Kidney epithelial cell (primary cell): ENCODE results near the gene COMMD10. TPM values are rescaled to one million over a fixed set of nuclear protein-coding genes. Genes with fewer than 3 reads are reported as not detected.

Source experiments
- DNase-seq: peaks from one replicate; pipeline ENCODE4 v3.0.0-alpha.2; 2010; ENCODE audit warnings: low read depth
- H3K27me3 ChIP-seq: 2 replicates; pipeline ENCODE4 v1.6.0; 2011; ENCODE audit warnings: low read length; ENCODE audit not compliant: control insufficient read depth, insufficient read depth
- H3K36me3 ChIP-seq: 2 replicates; pipeline ENCODE4 v1.5.1; 2011; ENCODE audit warnings: low read length; ENCODE audit not compliant: control insufficient read depth, insufficient read depth
- H3K4me3 ChIP-seq: 2 replicates; pipeline ENCODE4 v1.5.1; 2011; ENCODE audit warnings: low read depth, mild to moderate bottlenecking, control low read depth, low read length
- total RNA-seq: library from RNA; depleted of rRNA; stranded (reverse); fragments of >200 nt; gene quantifications from 2 replicates; pipeline ENCODE4 v1.2.3, GENCODE V29; 2015
- TF ChIP-seq, protein P1 (sequence below): IDR thresholded peaks from 2 replicates; pipeline ENCODE4 v1.5.1; 2011; ENCODE audit warnings: mild to moderate bottlenecking, moderate library complexity, low read length, control low read depth, inconsistent platforms; ENCODE audit not compliant: insufficient read depth, poor library complexity, severe bottlenecking

The COMMD10 gene
- total RNA-seq, 1 donor from 2014 or later, result 32.0 TPM

DNA sequence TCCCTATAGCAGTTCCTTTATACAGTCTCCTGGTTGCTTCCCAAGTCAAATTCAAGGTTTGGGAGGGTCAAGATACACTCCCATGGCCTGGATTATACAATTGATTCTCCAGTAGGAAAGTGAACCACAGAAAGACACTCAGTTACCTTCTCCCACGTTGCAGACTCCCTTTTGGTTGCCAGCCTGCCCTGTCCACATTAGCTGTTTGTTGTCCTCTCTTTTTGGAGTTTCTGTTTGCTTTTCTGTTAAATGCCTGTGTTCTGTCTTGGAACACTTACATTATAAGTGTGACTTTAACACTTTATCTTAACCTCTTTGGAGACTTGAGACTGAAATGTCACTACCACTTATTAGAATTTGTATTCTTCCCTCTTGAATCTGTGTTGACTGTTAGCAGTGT, 30.3 kb downstream of the COMMD10 start:
- TF ChIP-seq, protein P1, sequence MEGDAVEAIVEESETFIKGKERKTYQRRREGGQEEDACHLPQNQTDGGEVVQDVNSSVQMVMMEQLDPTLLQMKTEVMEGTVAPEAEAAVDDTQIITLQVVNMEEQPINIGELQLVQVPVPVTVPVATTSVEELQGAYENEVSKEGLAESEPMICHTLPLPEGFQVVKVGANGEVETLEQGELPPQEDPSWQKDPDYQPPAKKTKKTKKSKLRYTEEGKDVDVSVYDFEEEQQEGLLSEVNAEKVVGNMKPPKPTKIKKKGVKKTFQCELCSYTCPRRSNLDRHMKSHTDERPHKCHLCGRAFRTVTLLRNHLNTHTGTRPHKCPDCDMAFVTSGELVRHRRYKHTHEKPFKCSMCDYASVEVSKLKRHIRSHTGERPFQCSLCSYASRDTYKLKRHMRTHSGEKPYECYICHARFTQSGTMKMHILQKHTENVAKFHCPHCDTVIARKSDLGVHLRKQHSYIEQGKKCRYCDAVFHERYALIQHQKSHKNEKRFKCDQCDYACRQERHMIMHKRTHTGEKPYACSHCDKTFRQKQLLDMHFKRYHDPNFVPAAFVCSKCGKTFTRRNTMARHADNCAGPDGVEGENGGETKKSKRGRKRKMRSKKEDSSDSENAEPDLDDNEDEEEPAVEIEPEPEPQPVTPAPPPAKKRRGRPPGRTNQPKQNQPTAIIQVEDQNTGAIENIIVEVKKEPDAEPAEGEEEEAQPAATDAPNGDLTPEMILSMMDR, result no peak
- no peak for DNase-seq
- H3K27me3 ChIP-seq, result no peaks in the 10 kb centered on the region
- no peak overlapping the region for H3K4me3 ChIP-seq
- no peaks in the 10 kb centered on the region for H3K36me3 ChIP-seq

DNA sequence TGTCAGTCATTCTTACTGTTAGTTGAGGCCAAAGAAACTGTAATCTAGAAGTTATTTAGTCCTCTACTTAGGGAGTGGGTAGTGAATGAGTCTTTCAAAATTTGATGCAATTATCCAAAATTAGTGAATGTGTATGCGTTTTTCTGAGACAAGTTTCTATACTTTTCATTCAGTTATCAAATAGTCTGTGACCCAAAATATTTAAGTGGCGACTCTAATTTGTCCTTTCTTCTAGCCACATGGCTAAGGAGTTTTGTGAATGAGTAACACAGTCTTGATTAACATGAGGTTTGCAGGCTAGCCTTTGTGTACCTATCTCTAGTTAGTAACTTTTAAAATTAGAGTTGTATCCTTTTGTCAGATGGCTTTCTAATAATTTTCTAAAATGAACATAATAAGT, 45.6 kb downstream of the COMMD10 start:
- Histone ChIP-seq H3K27me3 (no peaks in the 10 kb centered on the region), H3K4me3 (no peak overlapping the region), H3K36me3 (no peaks in the 10 kb centered on the region)
- DNase-seq, result peak; percentile 25
- TF ChIP-seq, protein P1, result no peak

DNA sequence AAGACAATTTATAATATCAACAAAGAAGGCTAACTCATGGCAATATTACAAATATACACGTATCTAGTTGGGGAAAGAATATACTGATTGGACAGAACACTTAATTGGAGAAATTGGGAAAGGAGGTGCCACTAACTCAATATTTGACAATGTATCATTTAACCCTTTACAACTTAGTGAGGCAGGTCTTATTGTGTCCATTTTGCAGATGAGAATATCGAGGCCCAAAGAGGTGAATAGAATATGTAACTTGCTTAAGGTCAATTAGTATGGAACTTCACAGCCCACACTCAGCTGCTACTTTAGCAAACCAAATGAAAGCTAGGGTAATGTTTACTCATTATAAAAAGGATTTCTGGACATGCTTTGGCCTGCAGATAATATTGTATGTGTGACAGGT, 46.2 kb downstream of the COMMD10 start:
- TF ChIP-seq, protein P1, result no peak
- Histone ChIP-seq H3K36me3 (no peaks in the 10 kb centered on the region), H3K27me3 (no peaks in the 10 kb centered on the region), H3K4me3 (no peak overlapping the region)
- no peak for DNase-seq

DNA sequence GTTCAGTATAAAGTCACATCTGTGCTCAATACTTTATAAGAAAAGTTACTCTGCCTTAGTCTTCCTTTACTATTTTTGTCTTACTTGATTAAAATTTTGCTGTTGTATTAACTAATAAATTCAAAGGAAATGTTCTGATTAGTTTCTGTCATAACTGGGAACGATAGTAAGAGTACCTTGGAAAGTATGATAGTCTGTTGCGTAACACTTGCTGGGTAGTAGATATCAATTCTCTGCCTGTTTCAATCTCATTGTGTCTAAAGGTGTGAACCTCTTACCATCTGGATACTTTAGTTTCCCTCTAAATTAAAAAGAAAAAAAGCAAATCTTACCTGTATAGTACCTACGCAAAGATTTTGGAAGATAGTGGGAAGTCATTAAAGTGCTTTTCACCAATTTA, 48.5 kb downstream of the COMMD10 start:
- no peaks in the 10 kb centered on the region for H3K36me3 ChIP-seq
- DNase-seq, result no peak
- no peaks in the 10 kb centered on the region for H3K27me3 ChIP-seq
- TF ChIP-seq, protein P1, result no peak
- no peak overlapping the region for H3K4me3 ChIP-seq

DNA sequence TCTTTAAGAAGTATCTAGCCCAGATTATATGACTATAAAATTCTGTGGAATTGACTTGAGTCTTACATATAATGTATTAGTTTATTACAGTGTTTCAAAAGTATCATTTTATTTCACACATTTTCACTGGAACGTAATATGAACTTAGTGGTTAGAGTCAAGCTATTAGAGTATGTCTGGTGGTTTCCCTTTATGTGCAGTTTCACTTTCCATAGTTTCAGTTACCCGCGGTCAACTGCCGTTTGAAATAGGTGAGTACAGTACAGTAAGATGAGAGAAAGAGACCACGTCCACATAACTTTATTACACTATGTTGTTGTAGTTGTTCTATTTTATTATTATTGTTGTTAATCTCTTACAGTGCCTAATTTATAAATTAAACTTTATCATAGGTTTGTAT, 50.5 kb downstream of the COMMD10 start:
- no peak for DNase-seq
- Histone ChIP-seq H3K4me3 (no peak overlapping the region), H3K36me3 (no peaks in the 10 kb centered on the region), H3K27me3 (no peaks in the 10 kb centered on the region)
- TF ChIP-seq, protein P1, result no peak

DNA sequence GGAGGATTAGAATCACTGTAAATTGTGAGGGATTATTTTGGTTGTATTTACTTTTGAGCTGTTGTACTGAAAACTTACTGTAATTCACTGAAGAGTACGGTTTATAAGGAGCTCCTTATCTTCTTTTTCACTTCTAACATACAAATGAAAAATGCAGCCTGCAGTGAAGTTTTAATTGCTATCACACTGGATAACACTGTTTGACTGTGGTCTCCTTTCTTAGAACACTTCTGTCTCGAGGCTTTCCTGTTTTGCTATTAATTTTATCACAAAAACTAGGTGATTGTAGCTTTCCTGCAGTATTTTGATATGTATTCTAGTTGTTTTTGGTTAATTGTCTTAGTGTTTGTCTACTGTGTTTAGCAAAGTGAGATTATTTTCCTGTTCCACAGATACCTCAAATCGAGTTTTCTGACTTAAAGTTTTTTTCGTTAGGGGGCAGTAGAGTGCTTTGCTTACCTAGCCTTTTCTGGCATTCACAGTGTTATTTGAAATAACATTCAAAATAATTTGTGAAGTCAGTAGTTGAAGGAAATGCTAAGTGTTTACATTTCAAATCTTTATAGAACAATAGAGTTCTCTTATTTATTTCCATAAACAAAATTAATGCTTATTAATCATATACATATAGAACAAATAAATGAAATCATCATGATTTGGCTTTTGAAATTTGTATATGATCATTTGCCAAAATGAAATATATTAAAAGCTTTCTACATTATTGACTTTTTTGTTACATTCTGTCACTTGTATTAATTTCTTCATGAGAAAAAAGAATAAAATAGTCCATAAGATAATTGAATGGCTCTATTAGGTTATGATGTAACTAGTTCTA, 52.9 kb downstream of the COMMD10 start:
- DNase-seq, result peak; percentile 16
- no peaks in the 10 kb centered on the region for H3K27me3 ChIP-seq
- H3K36me3 ChIP-seq, result no peaks in the 10 kb centered on the region
- TF ChIP-seq, protein P1, result peak; percentile 66
- H3K4me3 ChIP-seq, result no peak overlapping the region
